HL-60 (cell line): ENCODE results near the gene B9D2.

Source experiments
- DNase-seq, 2 experiments: peaks; one replicate each; pipeline ENCODE4 v3.0.0-alpha.2; 2010 to 2020; ENCODE audit warnings: low read depth in 1 of 2, low spot score in 1 of 2
- H3K27ac ChIP-seq: fragments of 250-450 bp; sonication (Bioruptor Pico); replicated peaks from 2 replicates; pipeline ENCODE4 v1.5.1; 2020; ENCODE audit warnings: mild to moderate bottlenecking, moderate library complexity
- H3K27me3 ChIP-seq: fragments of 250-450 bp; sonication (Bioruptor Pico); 2 replicates; pipeline ENCODE4 v1.5.1; 2021; ENCODE audit warnings: mild to moderate bottlenecking, moderate library complexity; ENCODE audit not compliant: insufficient read depth, poor library complexity, severe bottlenecking
- H3K4me3 ChIP-seq: replicated peaks from 2 replicates; pipeline ENCODE4 v1.5.1; 2011; ENCODE audit warnings: mild to moderate bottlenecking, control low read depth, low read length; ENCODE audit not compliant: insufficient read depth
- CTCF ChIP-seq: IDR thresholded peaks from one replicate; pipeline ENCODE4 v1.5.1; 2011; ENCODE audit warnings: low read length, control low read depth, inconsistent platforms; ENCODE audit not compliant: insufficient read depth
- GABPA ChIP-seq: IDR thresholded peaks from 2 replicates; pipeline ENCODE4 v1.6.1; 2012; ENCODE audit warnings: low read depth
- POLR2AphosphoS5 ChIP-seq: IDR thresholded peaks from 2 replicates; pipeline ENCODE4 v1.6.1; 2012; ENCODE audit warnings: low read depth
- REST ChIP-seq: IDR thresholded peaks from 2 replicates; pipeline ENCODE4 v1.6.1; 2012; ENCODE audit warnings: low read depth; ENCODE audit not compliant: insufficient replicate concordance
- SPI1 ChIP-seq: IDR thresholded peaks from 2 replicates; pipeline ENCODE4 v1.6.1; 2012; ENCODE audit warnings: low read depth, mild to moderate bottlenecking, borderline replicate concordance

B9D2 gene

GRCh38 chr19:41304706-41305483 is 59.1 kb downstream of the B9D2 start:
- TF ChIP-seq POLR2AphosphoS5 (no peak), REST (no peak), SPI1 (no peak), CTCF (no peak), GABPA (no peak)
- H3K27me3 ChIP-seq, result no peaks in the 10 kb centered on the region
- no peak for DNase-seq
- H3K27ac ChIP-seq, result no peak overlapping the region
- no peak overlapping the region for H3K4me3 ChIP-seq
